DLD1 (cell line): ENCODE measurements around the gene PRRG2.

ENCODE experiments used
- in situ Hi-C: cut with HindIII; loops from 2 replicates; pipeline ENCODE4 v1.10.0; 2017; ENCODE audit warnings: low sequenced_read_pairs

PRRG2 gene

GRCh38 chr19:49585023-49585422 lies 3.9 kb downstream of the PRRG2 start:
- in situ Hi-C loops = no loop called here

- in situ Hi-C loops = no loop called here
These were observed 6.1 kb downstream of the PRRG2 start for GRCh38 chr19:49587227-49587626.

GRCh38 chr19:49588365-49589122 lies 7.4 kb downstream of the PRRG2 start:
- in situ Hi-C loops = no loop called here

- in situ Hi-C loops = no loop called here
These were observed 8.4 kb downstream of the PRRG2 start for GRCh38 chr19:49589502-49589905.

- in situ Hi-C loops = no loop called here
These were observed 9.2 kb downstream of the PRRG2 start for GRCh38 chr19:49590071-49590970.

- in situ Hi-C loops = no loop called here
These were observed 10.0 kb downstream of the PRRG2 start, which contains the start of gene PRR12 for GRCh38 chr19:49590971-49591730. Gene PRR12, plus strand, starts transcription at chr19:49591182. Its CDS starts 473 bp downstream, at chr19:49591655.

GRCh38 chr19:49591731-49592485 lies 10.8 kb downstream of the PRRG2 start:
- in situ Hi-C loops = no loop called here

GRCh38 chr19:49592486-49593232 lies 11.5 kb downstream of the PRRG2 start:
- in situ Hi-C loops = no loop called here

- in situ Hi-C loops = no loop called here
These were observed 12.4 kb downstream of the PRRG2 start for GRCh38 chr19:49593233-49594113.

GRCh38 chr19:49594157-49594992 lies 13.3 kb downstream of the PRRG2 start:
- in situ Hi-C loops = no loop called here

GRCh38 chr19:49594993-49595818 lies 14.1 kb downstream of the PRRG2 start:
- in situ Hi-C loops = no loop called here

- in situ Hi-C loops = no loop called here
These were observed 14.8 kb downstream of the PRRG2 start for GRCh38 chr19:49595819-49596404.

GRCh38 chr19:49596407-49596806 lies 15.3 kb downstream of the PRRG2 start:
- in situ Hi-C loops = no loop called here

- in situ Hi-C loops = no loop called here
These were observed 16.0 kb downstream of the PRRG2 start for GRCh38 chr19:49596954-49597702.

GRCh38 chr19:49597703-49597974 lies 16.5 kb downstream of the PRRG2 start:
- in situ Hi-C loops = no loop called here
